HG03045 (cell line): ENCODE results near the gene TPK1.

Experiments
- ATAC-seq: cut with Tn5 transposase; IDR thresholded peaks from one replicate; pipeline ENCODE4 v1.9.1; 2021; ENCODE audit warnings: mild to moderate bottlenecking, moderate library complexity; ENCODE audit not compliant: unreplicated experiment

Gene TPK1

DNA sequence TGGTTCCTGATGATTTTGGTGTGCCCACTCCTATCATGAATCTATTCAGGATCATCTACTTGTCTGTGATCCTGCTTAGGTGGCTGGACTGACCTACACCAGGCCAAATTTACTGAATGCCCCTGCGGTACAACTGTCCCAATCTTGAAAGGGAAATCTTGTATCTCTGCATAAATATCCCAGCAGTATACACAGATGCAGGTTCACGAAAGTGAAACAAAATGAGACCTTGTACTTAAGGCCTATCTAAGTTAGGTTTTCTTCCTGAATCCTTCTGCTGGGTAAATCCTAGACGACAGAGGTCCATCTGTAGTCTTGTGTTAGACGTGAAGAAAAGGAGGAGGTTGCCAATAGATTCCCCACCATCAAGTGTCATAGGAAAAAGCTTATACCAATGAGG, 346.9 kb downstream of the TPK1 start:
- ATAC-seq, result no peak

GRCh38 chr7:144487901-144488300, 348.0 kb downstream of the TPK1 start:
- no peak for ATAC-seq

GRCh38 chr7:144484445-144484844, 351.4 kb downstream of the TPK1 start:
- ATAC-seq, result no peak

- ATAC-seq, result no peak
Measured at GRCh38 chr7:144483189-144483588, 352.7 kb downstream of the TPK1 start.

DNA sequence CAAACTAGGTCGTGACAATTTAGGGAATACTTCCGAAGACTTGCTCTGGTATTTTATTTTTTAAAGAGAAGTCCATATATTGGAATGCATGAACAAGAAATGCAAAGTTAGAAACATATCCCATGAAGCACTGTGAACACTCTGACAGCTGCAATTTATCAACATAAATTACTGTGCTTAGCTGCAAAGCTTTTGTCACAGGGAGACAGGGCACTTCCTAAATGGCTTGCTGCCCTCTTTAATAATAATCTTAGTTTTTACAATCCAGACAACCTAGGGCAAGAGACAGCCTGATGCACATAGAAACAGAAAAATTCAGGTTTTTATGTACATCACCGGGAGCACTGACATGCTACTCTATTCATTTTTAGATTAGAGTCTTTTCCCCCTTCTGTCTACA, 354.0 kb downstream of the TPK1 start:
- no peak for ATAC-seq

DNA sequence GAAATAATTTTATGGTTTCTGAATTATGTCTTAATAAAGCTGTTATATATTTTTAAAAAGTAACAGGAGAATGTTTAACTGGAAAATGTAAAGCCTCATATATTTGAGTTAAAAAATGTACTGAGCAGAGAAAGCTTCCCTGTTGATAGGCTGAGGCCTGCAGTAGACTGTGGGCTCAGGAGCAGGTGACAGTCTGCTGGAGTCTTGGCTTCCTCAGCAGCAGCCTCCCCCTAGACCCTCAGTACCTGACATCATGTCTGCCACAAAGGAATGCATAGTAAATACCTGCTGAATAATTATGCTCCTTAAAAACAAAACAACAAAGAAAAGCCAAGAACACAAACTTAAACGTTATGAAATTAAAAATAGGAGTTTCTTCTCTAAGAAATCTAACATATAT, 358.5 kb downstream of the TPK1 start:
- no peak for ATAC-seq

GRCh38 chr7:144474800-144475615, 360.8 kb downstream of the TPK1 start:
- ATAC-seq, result no peak

DNA sequence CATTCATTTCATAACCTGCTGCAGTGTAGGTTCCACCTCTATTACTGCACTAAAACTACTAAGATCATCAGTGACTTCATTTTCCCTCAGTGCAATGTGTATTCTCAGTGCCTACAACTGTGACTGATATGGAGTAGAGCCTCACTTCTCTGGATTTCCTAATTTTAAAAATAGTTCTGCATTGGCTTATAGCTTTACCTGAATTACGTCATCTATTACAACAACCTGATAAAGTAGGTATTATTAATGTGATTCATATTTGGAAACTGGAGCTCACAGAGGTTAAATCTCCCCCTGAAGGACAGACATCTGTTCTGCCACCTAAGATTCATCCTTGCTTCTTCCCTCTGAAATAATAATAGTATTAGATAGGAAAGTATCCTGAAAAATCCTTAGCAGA, 361.5 kb downstream of the TPK1 start:
- no peak for ATAC-seq

DNA sequence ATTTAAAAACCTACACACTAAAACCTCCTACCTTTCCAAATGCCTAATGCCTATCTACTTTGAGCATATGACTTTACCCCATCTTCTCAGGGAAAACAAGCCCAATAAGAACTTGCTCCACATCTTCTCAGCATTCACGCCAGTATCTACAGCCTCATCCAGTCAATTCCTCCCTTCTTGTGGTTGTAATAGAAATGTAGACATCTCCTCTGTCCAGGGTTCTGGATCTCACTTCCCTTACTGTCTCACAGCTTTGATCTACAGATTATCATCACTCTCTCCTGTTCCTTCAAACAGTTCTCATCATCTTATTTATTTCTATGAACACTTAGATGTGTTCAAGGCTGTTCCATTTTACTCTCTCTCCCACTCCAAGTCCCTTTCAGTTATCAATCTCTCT, 361.9 kb downstream of the TPK1 start:
- no peak for ATAC-seq

GRCh38 chr7:144470078-144470477, 365.8 kb downstream of the TPK1 start:
- ATAC-seq, result no peak

- ATAC-seq, result no peak
Measured at GRCh38 chr7:144468990-144469732, 366.7 kb downstream of the TPK1 start.

GRCh38 chr7:144459635-144460034, 376.2 kb downstream of the TPK1 start:
- ATAC-seq, result no peak

DNA sequence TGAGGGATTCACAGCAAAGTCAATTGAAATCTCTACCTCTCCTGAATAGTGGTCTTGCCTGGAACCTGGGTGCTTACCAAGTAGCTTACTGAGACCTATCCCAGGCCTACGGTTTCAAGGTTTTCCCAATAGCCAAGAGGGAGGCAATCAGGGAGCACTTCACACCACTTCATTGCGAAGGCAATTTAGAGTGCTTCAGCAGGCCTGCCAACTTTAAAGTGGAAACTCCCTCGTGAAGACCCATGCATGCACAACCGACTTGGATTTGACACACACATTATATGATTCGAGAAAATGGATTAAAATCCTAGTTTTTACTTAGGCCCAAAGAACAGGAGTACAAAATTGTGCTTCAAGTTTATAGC, 380.8 kb downstream of the TPK1 start:
- no peak for ATAC-seq

- no peak for ATAC-seq
Measured at GRCh38 chr7:144454256-144455039, 381.4 kb downstream of the TPK1 start.

DNA sequence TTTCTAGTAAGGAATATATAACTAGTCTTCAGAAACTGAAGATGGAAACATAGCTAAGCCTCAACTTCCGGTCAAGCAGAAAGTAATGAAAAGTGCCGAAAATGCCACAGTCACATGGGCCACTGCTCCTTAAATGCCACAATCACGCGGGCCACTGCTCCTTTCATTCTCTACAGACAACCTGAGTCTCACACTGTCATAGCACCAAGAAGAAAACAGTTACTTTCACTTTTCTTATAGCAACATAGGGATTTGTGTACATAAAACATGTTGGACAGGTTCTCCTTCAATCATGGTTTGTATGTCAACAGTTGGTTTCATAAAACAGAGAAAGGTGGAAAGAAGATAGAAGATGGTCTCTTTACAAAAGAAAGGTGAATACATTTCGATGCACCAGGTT, 383.8 kb downstream of the TPK1 start:
- no peak for ATAC-seq

DNA sequence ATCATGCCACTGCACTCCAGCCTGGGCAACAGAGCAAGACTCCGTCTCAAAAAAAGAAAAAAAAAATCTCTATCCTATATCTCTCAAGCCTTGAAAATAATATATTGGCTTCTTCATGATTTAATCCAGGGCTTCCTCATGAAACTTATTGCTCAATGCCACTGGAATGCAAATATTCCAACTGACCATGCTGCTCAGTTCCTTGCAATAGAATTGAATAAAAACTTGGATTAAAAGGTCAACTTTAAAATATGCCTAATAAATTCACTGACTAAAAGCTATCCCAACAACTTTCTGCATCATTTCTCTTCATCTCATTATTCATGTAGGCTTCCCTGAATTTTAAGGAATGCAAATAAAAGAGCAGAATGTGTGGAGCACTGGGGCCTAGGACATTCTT, 390.3 kb downstream of the TPK1 start:
- no peak for ATAC-seq

DNA sequence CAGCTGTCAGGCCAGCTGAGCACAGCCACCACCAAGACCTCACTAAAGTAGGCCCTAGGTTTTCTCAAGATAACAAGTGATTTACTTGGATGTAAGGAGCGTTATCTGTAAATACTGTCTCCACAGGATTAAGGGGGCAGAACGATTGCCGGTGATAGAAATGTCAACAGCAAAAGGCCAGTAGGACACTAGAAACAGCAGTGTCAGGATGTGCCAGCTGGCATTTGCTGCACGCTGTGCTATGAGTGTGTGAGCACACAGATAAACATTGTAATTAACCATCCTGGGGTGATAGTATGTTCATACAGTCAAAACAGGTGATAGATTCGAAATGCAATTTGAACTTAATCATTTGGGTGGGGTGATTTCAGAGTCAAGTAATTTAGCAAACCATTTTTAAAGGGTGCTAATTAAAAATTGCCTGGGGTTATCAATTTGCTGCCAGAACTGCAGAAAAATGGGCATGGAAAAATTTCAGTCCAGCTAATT, 396.1 kb downstream of the TPK1 start:
- ATAC-seq, result no peak

DNA sequence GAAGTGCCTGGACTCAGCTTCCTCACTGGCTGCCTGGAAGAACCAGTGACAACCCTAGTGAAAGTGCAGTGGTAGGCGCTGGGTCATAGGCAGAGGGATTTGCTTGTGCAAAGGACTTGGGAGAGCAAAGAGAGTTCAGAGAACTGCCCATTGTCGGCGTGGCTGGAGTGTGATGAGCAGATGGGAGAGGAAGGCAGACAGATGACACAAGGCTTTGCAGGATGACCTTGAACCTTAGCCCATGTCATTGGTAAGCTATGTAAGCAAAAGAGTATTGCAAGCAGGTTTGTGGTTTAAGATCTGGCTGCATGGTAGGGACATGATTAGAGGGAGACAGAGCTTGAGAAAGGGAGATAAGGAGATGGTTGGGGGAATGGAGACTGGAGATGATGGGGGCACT, 397.1 kb downstream of the TPK1 start:
- ATAC-seq, result no peak

DNA sequence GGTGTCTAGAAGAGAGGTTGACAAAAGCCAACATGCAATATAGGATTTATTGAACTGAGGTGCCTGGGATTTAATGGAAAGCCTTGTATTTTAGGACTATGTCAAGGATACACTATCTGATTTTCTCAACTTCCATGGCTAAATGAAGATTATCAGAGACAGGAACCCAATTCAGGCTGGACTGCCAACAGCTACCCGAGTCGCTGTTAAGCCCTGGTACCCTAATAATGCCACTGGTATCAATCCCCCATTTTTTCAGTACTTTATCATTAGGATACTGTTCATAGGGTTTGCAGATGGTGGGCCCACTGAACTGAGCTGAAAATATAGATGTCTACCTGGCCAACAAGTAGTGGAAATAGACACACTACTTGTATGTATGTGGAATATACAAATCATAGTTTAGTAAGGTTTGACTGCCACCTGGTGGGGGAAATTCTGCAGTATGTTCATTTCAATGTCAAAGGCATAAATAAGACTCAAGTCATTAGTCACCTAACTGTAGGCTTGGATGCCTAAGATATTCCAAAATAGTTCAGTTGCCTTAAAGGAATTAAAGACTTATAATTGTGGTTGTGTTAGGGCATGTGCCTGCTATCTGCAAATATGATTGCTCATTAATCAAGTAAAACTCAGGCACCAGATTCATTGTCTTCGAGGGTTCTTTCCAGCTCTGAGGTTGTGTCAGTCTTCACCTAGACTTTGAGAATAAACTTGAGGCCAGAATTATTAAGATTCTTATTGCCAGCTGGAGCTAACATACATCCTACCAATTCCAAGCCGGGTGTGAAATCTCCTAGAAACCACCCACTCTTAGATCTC, 398.3 kb downstream of the TPK1 start:
- no peak for ATAC-seq

- ATAC-seq, result no peak
Measured at GRCh38 chr7:144436500-144436899, 399.4 kb downstream of the TPK1 start.

DNA sequence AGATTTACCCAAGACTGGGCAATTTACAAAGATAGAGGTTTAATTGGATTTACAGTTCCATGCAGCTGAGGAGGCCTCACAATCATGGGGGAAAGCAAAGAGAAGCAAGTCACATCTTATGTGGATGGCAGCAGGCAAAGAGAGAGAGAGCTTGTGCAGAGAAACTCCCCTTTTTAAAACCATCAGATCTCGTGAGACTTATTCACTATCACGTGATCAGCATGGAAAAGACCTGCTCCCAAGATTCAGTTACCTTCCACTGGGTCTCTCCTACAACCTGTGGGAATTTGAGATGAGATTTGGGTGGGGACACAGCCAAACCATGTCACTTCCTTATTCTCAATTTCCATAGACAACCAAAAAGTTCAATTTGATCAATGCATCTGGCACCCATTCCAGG, 407.4 kb downstream of the TPK1 start:
- no peak for ATAC-seq
